Urothelium cell line (cell line): ENCODE data around the gene HOXA4.

Experiments used
- DNase-seq: peaks from one replicate; pipeline ENCODE4 v3.0.0; 2011; ENCODE audit warnings: low spot score, mixed read lengths
- FAIRE-seq: peaks from 2 replicates; lab custom pipeline; 2011; peaks lifted over from hg19 to GRCh38; lab: Jason Lieb, UNC

HOXA4 gene

DNA sequence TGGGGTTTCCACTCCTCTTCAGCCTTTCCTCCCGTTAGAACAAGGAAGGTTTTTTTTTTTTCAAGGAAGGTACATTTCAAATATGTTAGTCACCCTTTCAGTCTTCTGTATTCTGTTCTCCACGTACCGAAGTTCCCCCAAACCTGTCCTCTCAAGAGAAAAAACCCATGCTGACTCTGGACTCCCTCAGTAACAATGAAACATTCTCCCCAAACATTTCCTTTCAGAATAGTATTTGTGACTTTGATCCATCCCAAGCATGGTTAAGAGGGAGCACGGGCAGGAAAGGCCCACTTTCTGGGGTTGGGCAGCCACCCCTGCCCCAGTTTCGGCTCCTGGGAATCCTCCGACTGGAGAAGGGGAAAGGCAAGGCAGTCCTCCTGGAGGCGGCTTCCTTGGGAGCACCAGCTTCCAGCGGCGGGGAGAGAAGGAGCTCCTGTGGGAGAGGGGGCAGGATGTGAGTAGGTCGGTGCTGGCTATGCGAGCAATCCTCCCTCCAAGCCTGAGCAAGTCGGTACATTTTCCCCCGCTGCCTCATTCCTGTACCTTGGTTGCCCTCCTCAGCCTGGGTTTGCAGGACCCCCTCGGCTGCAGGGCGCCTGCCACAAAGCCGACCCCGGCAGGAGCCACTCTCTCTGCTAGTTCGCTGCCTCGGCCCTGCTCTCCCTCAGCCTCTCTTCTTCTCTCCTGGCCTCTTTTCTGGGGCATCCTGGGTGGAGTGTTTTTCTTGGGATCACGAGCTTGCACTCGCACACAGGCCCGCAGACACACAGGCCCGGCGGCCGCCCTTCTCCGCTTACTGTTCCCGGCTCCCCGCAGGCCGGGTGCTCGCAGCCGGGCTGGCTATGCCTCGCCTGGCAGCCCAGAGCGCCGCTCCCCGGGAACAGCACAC is 32.6 kb downstream of the HOXA4 start:
- FAIRE-seq (peak; percentile 44), DNase-seq (peak; percentile 37)

DNA sequence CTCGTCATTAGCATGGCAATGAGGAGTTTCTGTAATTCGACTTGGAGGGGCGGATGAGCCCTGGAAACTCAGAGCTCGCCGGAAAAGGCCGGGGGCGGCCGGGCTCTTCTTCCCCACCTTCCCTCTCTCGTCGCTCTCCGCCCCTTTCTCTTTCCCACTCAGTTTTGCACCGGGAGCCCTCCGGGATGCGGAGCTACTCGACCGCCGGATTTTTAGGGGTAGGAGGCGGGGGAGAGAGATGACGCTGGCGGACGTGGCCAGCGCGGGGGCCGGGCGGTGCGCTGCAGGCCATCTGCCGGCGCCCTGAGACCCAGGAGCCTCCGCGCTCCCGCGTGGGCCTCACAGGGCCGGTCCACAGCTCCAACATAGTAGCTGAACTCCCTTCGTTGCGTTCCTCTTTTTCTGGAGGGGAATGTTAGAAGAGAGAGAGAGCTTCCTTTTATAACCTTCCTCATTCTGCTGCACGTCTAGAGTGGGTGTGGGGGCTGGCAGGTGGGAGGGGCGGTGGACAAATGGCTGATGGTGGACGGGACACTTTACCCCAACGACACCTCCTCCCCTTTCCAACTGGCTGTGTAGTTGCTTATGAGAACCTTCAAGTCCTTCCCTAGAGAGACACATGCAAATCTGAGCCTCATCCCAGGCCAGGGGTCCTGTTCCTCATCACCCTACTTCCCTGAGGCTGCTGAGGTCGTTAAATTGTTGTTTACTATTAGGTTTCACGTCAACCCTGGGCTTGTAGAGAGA is 33.6 kb downstream of the HOXA4 start:
- FAIRE-seq (no peak), DNase-seq (peak; percentile 63)

DNA sequence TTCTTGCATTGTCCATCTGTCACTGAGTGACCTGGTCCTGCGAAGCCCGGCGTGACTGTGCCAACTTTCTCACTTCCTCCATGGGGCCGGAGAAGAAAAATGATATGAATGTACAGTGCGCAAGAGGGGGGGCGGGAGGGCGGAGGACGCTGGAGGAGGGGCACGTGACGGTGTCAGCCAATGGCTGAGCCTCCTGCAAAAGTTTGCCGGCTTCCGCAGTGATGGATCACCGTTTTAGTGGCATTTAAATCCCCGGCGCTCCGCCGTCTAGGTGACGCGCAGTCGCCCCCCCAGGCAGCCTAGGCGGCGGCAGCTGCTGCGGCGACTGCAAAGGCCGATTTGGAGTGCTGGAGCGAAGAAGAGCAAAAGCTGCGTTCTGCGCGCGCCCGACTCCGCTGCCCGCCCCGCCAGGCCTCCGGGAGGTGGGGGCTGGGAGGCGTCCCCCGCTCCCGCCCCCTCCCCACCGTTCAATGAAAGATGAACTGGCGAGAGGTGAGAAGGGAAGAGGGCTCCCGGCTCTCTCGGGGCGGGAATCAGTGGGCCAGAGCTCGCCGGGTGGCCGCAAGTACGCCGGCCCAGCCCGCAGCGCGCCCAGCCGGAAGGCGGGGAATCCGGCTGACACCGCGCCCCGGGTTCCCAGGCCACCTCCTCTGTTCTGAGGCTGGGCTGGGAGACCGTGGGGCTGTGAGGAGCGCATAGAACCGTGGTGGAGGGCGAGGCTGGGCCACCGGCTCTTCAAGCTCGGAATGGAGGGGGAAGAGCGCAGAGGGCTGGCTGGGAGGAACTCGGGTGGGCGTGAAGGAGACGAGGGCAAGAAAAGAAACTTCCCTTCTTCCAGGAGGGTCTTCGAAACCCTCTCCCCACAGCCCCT is 34.4 kb downstream of the HOXA4 start, which contains the start of gene HOXA1:
Gene HOXA1, minus strand, starts transcription at position 104 of the 871 bp plus-strand sequence. Its CDS starts 88 bp downstream, at position 16.
- DNase-seq (peak; percentile 96), FAIRE-seq (peak; percentile 91)

DNA sequence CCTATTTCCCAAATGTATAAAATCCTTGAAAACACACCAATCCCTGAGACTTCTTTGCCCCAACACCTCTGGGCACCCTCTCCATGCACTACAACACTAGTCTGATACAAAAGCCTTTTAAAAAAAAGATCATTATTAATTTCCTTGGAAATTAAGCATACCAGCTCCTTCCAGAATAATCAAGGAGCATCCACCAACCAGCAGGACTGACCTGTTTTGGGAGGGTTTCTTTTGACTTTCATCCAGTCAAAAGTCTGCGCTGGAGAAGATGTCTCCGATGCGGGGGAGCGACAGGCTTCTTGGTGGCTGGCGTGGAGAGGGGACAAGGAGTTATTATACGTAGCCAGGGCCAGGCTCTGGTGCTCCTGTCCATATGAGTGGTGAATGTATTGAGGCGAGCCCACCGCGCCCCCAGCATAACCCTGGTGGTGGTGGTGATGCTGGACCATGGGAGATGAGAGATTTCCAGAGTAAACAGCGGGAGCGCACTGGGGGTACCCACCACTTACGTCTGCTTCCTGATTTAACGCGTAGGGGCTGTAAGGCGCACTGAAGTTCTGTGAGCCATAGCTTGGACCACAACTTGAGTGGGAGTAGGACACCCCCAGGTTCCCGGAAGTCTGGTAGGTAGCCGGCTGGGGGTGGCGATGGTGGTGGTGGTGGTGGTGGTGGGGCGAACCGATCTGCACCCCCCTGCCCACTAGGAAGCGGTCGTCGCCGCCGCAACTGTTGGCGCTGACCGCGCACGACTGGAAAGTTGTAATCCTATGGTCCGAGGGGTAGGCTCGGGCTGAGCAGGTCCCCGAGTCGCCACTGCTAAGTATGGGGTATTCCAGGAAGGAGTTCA is 35.3 kb downstream of the HOXA4 start:
- no peak for DNase-seq
- peak; percentile 71 for FAIRE-seq

DNA sequence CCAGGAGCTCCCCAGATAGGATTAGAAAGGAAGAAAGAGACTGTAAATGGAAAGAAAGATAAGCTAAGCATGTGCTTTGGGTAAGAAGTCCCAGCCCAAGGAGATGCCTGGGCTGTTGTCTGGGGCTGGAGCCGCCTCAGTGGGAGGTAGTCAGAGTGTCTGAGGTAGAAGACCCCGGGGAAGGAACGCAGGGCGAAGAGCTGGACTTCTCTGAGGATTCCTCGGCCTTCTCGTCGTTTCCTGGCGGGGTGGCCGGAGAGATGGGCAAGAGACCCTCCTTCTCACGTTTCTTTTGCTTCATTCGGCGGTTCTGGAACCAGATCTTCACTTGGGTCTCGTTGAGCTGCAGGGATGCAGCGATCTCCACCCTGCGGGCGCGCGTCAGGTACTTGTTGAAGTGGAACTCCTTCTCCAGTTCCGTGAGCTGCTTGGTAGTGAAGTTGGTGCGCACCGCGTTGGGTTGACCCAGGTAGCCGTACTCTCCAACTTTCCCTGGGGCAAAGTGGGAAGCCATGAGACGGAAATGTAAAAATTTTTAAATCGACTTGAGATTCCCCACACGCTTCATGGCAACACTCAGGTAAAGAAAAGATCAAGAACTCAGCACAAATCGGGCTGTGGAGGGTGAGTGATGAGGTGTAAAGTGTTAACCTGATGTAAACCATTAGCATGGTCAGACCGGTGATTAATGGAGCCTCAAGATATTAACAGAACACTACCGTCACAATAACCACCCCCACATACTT is 36.1 kb downstream of the HOXA4 start:
- no peak for FAIRE-seq
- no peak for DNase-seq

DNA sequence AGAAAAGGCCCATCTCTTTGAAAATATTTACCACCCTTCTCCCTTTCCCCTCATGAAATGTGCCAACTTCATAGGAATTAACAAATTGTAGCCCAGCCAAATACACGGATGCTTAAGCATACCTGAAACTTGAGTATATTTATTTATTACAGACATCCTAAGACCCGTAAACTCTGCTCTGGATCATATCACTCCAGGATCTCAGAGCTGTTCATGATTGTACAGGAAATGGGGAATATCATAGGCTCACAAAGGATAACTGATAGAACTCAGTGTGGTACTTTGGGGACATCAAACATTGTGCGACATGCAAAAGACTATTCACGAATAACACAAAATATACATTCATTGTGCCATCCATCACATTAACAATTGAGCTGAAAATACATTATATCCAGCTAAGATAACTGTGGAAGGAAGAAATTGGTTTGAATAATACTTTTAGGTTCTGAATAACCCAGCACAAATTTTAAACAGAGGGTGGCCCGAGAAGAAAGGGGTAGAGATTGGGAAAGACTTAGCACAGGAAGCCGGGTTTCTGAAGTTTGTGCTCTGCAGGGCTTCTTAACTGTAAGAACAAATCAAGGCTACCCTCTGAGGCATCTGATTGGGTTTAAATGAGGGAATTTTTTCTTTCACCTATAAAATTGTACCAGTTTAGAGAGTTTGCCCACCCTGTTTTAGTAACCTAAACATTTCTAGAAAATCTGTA is 37.2 kb downstream of the HOXA4 start:
- no peak for DNase-seq
- FAIRE-seq = no peak

DNA sequence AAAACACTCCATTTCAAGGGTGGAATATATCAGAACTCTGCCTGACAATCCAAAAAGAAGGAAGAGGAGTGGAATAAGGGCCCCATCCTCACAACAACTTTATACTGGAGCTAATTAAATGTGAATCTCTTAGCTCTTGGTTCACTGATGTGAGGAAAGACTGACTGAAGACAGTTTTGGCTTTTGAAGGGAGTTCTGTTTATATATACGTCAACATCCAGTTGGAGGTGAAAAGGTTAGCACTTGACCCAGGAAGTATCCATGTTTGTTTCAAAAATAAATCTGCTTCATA is 37.8 kb downstream of the HOXA4 start:
- DNase-seq = no peak
- FAIRE-seq = no peak

DNA sequence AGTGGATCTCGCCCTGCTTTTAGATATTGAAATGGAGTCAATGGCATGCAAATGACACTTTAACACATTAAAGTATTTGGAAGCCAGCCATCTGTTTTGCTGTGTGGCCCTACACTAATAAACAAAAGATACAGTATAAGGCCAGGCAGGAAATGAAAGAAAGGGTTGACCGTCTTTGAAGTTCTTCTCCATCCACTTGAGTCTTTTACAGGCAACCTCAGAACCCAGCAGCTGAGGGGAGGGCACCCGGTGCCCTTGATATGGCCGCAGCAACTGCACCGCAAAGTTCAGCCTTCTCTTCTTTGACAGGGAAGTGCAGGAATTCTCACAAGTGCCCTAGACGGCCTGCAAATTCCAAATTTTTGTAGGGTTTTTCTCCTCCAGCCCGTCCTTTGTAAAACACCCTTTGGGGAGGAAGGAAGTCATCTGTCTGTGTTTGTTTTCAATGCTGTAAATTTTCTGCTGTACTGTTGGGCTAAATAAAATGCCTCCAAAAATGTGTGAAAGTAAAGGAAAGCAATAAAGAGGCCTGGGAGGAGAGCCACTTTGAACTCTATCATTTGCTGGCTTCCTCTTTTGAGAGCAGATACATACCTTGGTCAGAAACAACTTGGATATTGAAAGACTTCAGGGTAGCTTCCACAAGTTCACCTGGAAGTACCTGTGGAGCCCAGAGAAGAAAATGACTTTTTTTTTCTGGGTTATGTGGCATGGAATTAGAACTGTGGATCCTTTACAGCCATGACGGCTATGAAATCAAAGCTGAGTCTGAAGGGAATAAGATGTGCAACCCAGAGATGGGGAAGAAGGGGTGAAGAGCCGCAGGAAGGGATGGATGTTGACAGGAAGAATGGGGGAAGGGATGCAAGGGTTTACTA is 38.4 kb downstream of the HOXA4 start:
- FAIRE-seq (no peak), DNase-seq (no peak)

DNA sequence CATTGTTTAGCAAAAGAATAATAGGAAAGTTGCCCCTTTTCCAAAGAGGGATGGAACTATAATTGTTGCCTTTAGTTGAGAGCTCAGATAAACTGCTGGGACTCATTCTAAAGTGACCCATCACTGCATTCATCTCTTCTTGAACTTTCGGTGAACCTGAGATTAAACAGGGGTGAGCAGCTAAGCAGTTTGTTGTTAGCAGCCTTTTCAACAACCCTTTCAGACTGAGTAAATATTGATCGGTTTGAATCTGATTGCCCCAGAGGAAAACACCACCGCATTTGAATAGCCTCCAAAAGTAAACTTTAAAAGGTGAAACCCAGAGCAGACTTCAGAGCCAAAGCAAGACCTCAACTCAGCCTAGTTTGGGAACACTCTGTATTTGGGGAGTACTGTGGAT is 39.5 kb downstream of the HOXA4 start:
- no peak for DNase-seq
- FAIRE-seq = no peak

DNA sequence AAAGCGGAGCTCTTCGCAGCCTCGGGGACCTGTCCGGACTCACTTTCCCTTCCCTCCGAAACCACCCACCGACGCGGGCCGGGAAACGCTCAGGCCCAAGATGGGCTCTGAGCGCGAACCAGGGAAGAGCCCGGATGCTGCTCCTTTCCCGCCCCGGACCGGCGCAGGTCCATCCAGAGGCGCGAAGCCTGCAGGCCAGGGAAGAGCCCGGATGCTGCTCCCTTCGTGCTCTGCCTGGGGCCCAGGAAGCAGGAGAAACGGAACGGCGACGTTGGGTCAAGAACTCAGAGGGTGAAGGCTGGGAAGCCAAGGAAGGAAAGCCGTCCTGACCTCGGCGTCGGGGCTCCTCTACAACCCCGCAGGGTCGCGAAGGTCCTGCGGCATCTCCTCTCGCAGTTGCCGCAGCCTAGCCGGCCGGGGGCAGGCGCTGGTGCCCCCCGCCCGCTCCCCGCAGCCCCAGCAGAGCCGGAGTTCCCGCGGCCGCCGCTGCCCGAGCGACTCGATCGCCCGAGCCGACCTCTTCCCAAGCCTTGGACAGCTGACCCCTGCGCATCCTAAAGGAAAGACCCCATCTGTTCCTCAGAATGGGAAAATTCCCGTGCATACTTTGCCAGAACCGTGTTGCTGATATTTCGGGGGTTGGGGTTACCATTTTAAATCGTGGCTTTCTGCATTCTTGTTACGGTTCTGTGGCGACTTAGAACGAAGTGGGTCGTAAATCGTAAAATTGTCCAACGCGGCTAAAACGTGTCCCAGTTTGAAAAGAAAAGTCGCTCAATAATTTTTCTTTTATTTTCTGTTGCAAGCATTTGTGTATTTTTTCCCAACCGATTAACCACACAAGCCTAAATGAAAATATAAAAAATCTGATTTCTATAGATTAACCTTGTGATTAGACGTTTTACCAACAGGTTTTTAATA is 42.3 kb downstream of the HOXA4 start:
- FAIRE-seq = no peak

DNA sequence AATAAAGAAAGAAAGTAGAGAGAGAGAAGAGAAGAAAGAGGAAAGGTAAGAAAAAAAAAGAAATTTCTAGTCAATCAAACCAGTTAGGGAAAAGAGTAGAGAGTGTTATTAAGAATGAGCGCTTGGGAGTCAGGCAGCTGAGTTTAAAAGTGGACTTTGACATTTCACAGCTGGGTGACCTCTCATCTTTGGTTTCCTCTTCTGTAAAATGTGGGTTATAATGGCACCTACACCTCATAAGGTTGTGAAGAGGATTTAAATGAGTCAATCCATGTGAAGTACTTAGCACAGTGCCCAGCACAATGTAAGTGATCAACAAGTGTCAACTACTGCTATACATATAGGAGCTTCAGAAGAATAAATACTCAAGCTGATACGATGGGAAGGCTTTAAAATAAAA is 46.9 kb downstream of the HOXA4 start:
- FAIRE-seq = no peak
- no peak for DNase-seq

More for the DNA sequence above, 42.3 kb downstream of the HOXA4 start:
- DNase-seq = no peak

DNA sequence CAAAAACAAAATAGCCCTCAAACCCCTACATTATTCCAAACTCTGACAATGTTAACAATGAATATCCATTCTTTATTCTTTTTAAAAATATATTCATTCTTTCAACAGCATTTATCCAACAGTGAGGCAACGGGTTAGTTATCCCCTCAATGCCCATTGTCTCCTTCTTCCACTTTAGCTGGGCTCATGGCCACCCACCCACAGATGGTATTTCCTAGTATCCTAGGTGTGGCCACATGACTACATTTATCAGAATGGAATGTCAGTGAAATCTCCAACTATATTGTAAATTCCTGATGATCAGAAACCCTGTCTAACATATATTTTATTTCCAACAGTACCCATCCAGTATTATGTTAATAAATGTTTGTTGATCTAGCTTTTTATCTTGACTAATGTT is 48.4 kb downstream of the HOXA4 start:
- DNase-seq (peak; percentile 41), FAIRE-seq (no peak)

DNA sequence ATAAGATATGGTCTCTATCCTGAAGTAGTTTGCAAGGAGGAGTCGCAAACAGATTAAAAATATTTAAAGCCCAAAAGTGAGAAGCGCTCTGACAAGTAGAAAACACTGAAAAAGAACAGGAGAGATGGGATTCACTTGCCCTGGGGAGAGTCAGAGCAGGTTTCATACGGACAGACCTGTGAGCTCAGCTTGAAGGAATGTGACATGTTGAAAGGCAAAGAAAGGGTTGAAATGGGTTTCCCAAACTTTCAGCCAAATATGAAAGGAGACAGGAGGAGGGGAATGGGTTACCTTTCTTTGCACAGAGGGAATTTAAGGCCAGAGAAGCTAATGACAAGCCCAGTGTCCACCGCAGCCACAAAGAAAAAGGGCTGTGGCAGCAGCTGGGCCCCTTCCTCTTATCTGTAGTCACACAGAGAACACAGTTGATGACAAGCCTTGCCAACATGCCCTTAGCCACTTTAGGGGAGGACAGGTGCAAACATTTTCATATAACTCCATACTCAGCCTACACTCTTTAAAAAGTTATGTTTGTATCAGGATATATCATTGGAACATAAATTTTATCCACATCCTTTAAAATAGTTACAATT is 49.6 kb downstream of the HOXA4 start:
- DNase-seq (peak; percentile 73), FAIRE-seq (no peak)

DNA sequence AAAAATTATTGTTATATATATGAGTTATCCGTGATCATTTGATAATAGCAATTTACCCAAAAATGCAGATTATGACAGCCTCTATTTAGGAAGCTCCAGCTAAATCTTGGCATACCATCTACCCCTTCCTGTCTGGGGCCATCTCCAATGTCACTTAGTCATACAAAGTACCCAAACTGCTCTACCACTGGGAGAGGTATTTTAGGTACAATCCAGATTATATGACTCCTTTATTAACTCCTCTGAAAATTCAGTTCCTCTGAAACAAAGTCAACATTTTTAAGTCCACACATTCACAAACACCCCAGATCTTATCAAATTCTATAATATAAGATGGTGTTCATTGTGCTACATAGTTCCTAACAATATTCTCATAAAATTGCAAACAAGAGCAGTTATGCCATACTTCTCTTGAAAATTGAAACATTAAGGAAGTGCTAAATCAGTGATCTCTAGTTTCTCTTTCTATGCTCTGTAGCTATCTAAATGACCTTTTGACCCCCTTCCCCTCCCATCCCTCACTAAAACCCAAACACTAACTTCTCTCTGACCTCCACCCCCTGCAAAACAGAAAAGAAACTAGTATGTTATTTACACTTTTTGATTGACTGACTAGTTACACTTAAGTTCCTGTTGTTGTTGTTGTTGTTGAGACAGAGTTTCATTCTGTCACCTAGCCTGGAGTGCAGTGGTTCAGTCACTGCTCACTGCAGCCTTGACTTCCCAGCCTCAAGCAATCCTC is 51.2 kb downstream of the HOXA4 start:
- FAIRE-seq (no peak), DNase-seq (no peak)

DNA sequence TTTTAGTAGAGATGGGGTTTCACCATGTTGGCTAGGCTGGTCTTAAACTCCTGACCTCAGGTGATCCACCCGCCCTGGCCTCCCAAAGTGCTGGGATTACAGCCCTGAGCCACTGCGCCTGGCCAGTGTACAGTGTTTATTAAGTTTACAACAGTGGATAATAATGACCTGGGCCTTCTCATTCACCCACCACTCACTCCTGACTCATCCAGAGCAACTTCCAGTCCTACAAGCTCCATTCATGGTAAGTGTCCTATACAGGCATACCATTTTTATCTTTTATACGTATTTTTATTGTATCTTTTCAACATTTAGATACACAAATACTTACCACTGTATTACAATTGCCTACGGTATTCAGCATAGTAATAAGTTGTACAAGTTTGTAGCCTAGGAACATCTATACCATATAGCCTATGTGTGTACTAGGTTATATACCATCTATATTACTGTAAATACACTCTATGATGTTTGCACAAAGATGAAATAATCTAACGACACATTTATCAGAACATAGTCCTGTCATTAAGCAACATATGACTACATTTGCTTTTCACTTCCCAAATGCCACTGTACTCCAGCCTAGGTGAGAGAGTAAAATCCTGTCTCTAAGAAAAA is 51.8 kb downstream of the HOXA4 start:
- no peak for DNase-seq
- no peak for FAIRE-seq
